ENCODE data around the gene CELF4.

Gene CELF4

GRCh38 chr18:37248281-37248680 lies 317.3 kb downstream of the CELF4 start:
- no peaks in the 10 kb centered on the region for H3K9me2 ChIP-seq (replicated peaks; ENCODE audit: control insufficient read depth, low read length)
- H3K9me3 ChIP-seq (ENCODE audit: control insufficient read depth, insufficient read depth, low read length) = no peaks in the 10 kb centered on the region
- H4K20me1 ChIP-seq (ENCODE audit: control insufficient read depth, insufficient read depth, low read depth, low read length) = no peaks in the 10 kb centered on the region
- H3F3A ChIP-seq (ENCODE audit: control insufficient read depth, insufficient read depth) = no peaks in the 10 kb centered on the region
- peaks cover 4% of the 10 kb centered on the region; the same call in 1 of the 2 replicates for H3K27me3 ChIP-seq (ENCODE audit: control insufficient read depth, low read length)
- H3K27ac ChIP-seq (ENCODE audit: low read depth, low read length) = no peak overlapping the region
- H3K4me2 ChIP-seq (ENCODE audit: low read length) = no peak overlapping the region
- no peak overlapping the region for H3K4me3 ChIP-seq (ENCODE audit: low read length)
- no peaks in the 10 kb centered on the region for H3K79me2 ChIP-seq (ENCODE audit: control insufficient read depth, low read length)
- TF ChIP-seq CTCF (IDR thresholded peaks at IDR 0.05; ENCODE audit: low read depth, low read length, poor library complexity, severe bottlenecking) (no peak), EZH2phosphoT487 (IDR thresholded peaks at IDR 0.05; ENCODE audit: borderline replicate concordance, low read length) (no peak)
- H3K36me3 ChIP-seq (ENCODE audit: control insufficient read depth, low read length) = no peaks in the 10 kb centered on the region
- no peaks in the 10 kb centered on the region for H3K4me1 ChIP-seq (ENCODE audit: control insufficient read depth, low read length)

GRCh38 chr18:37247497-37248161 lies 318.0 kb downstream of the CELF4 start:
- H3K4me2 ChIP-seq (ENCODE audit: low read length) = no peak overlapping the region
- no peaks in the 10 kb centered on the region for H3F3A ChIP-seq (ENCODE audit: control insufficient read depth, insufficient read depth)
- peaks cover 4% of the 10 kb centered on the region; the same call in 1 of the 2 replicates for H3K27me3 ChIP-seq (ENCODE audit: control insufficient read depth, low read length)
- no peak for TF ChIP-seq CTCF (IDR thresholded peaks at IDR 0.05; ENCODE audit: low read depth, low read length, poor library complexity, severe bottlenecking)
- no peak for TF ChIP-seq EZH2phosphoT487 (IDR thresholded peaks at IDR 0.05; ENCODE audit: borderline replicate concordance, low read length)
- H3K4me3 ChIP-seq (ENCODE audit: low read length) = no peak overlapping the region
- no peaks in the 10 kb centered on the region for H3K4me1 ChIP-seq (ENCODE audit: control insufficient read depth, low read length)
- no peak overlapping the region for H3K27ac ChIP-seq (ENCODE audit: low read depth, low read length)
- H4K20me1 ChIP-seq (ENCODE audit: control insufficient read depth, insufficient read depth, low read depth, low read length) = no peaks in the 10 kb centered on the region
- no peaks in the 10 kb centered on the region for H3K36me3 ChIP-seq (ENCODE audit: control insufficient read depth, low read length)
- H3K9me3 ChIP-seq (ENCODE audit: control insufficient read depth, insufficient read depth, low read length) = no peaks in the 10 kb centered on the region
- no peaks in the 10 kb centered on the region for H3K79me2 ChIP-seq (ENCODE audit: control insufficient read depth, low read length)
- H3K9me2 ChIP-seq (replicated peaks; ENCODE audit: control insufficient read depth, low read length) = no peaks in the 10 kb centered on the region

- Histone ChIP-seq H3K4me3 (ENCODE audit: low read length) (no peak overlapping the region), H3F3A (ENCODE audit: control insufficient read depth, insufficient read depth) (no peaks in the 10 kb centered on the region), H3K4me2 (ENCODE audit: low read length) (no peak overlapping the region), H3K27me3 (ENCODE audit: control insufficient read depth, low read length) (peaks cover 2% of the 10 kb centered on the region; the same call in 1 of the 2 replicates), H3K9me2 (replicated peaks; ENCODE audit: control insufficient read depth, low read length) (no peaks in the 10 kb centered on the region), H3K9me3 (ENCODE audit: control insufficient read depth, insufficient read depth, low read length) (no peaks in the 10 kb centered on the region), H4K20me1 (ENCODE audit: control insufficient read depth, insufficient read depth, low read depth, low read length) (no peaks in the 10 kb centered on the region), H3K36me3 (ENCODE audit: control insufficient read depth, low read length) (no peaks in the 10 kb centered on the region), H3K79me2 (ENCODE audit: control insufficient read depth, low read length) (no peaks in the 10 kb centered on the region), H3K4me1 (ENCODE audit: control insufficient read depth, low read length) (no peaks in the 10 kb centered on the region), H3K27ac (ENCODE audit: low read depth, low read length) (no peak overlapping the region)
- TF ChIP-seq EZH2phosphoT487 (IDR thresholded peaks at IDR 0.05; ENCODE audit: borderline replicate concordance, low read length) (no peak), CTCF (IDR thresholded peaks at IDR 0.05; ENCODE audit: low read depth, low read length, poor library complexity, severe bottlenecking) (no peak)
Observed at GRCh38 chr18:37246779-37247340, 318.7 kb downstream of the CELF4 start.
